SK-N-SH treated with all-trans-retinoic acid at 6 μM for 48 hours (cell line): Measurements from ENCODE around the gene FAM184A.

Experiments
- ARNTL ChIP-seq: fragments of 450-650 bp; formaldehyde crosslinking; IDR thresholded peaks from 2 replicates; pipeline ENCODE4 v1.5.0; 2020; ENCODE audit warnings: low read depth, mild to moderate bottlenecking, moderate library complexity, borderline replicate concordance
- CREB5 ChIP-seq: fragments of 250-450 bp; sonication (Bioruptor Pico); IDR thresholded peaks from 2 replicates; pipeline ENCODE4 v1.5.1; 2020; ENCODE audit warnings: low read depth, mild to moderate bottlenecking, moderate library complexity
- CSRNP3 ChIP-seq: fragments of 250-450 bp; sonication (Bioruptor Pico); IDR thresholded peaks from 2 replicates; pipeline ENCODE4 v1.5.1; 2021; ENCODE audit warnings: mild to moderate bottlenecking, moderate library complexity
- GLIS3 ChIP-seq: fragments of 250-450 bp; sonication (Bioruptor Pico); IDR thresholded peaks from 2 replicates; pipeline ENCODE4 v1.5.0; 2020; ENCODE audit warnings: mild to moderate bottlenecking, moderate library complexity
- PATZ1 ChIP-seq: fragments of 250-450 bp; sonication (Bioruptor Pico); IDR thresholded peaks from 2 replicates; pipeline ENCODE4 v1.8.0; 2020; ENCODE audit warnings: mild to moderate bottlenecking, moderate library complexity, borderline replicate concordance
- POU6F1 ChIP-seq: fragments of 250-450 bp; sonication (Bioruptor Pico); IDR thresholded peaks from 2 replicates; pipeline ENCODE4 v1.8.0; 2021; ENCODE audit warnings: low read depth, mild to moderate bottlenecking, moderate library complexity, borderline replicate concordance
- PPARA ChIP-seq: fragments of 250-450 bp; sonication (Bioruptor Pico); IDR thresholded peaks from 2 replicates; pipeline ENCODE4 v1.5.0; 2020; ENCODE audit warnings: mild to moderate bottlenecking, borderline replicate concordance
- TCF4 ChIP-seq: fragments of 250-450 bp; sonication (Bioruptor Pico); IDR thresholded peaks from 2 replicates; pipeline ENCODE4 v1.8.0; 2021; ENCODE audit warnings: mild to moderate bottlenecking, moderate library complexity, borderline replicate concordance
- TOX ChIP-seq: fragments of 250-450 bp; sonication (Bioruptor Pico); IDR thresholded peaks from 2 replicates; pipeline ENCODE4 v1.8.0; 2021; ENCODE audit warnings: mild to moderate bottlenecking, moderate library complexity, borderline replicate concordance
- ZFP3 ChIP-seq: fragments of 250-450 bp; sonication (Bioruptor Pico); IDR thresholded peaks from 2 replicates; pipeline ENCODE4 v1.5.0; 2020; ENCODE audit warnings: mild to moderate bottlenecking, moderate library complexity
- ZFP30 ChIP-seq: fragments of 450-650 bp; formaldehyde crosslinking; IDR thresholded peaks from 2 replicates; pipeline ENCODE4 v1.5.0; 2022; ENCODE audit warnings: mild to moderate bottlenecking, moderate library complexity
- ZNF70 ChIP-seq: fragments of 450-650 bp; formaldehyde crosslinking; IDR thresholded peaks from 2 replicates; pipeline ENCODE4 v1.5.0; 2020; ENCODE audit warnings: mild to moderate bottlenecking, moderate library complexity
- ZNF8 ChIP-seq: fragments of 450-650 bp; formaldehyde crosslinking; IDR thresholded peaks from 2 replicates; pipeline ENCODE4 v1.5.0; 2020; ENCODE audit warnings: mild to moderate bottlenecking, moderate library complexity

- TF ChIP-seq GLIS3 (CRISPR knock-in tag) (no peak), TCF4 (no peak), PATZ1 (CRISPR knock-in tag) (no peak), CREB5 (no peak), ZFP30 (CRISPR knock-in tag) (no peak), POU6F1 (CRISPR knock-in tag) (no peak), PPARA (CRISPR knock-in tag) (no peak), CSRNP3 (CRISPR knock-in tag) (no peak), TOX (CRISPR knock-in tag) (no peak), ARNTL (no peak), ZNF70 (CRISPR knock-in tag) (no peak), ZNF8 (CRISPR knock-in tag) (no peak), ZFP3 (CRISPR knock-in tag) (no peak)
These were observed 18.5 kb upstream of the FAM184A start for GRCh38 chr6:119096721-119097565.
